Lung microvascular endothelial cell (primary cell): ENCODE results near the gene PTH1R. TPM values are rescaled to one million over a fixed set of nuclear protein-coding genes. Genes with fewer than 3 reads are reported as not detected.
A peak's percentile ranks its signal among the peaks of the same experiment; 100 is the strongest.

Experiments used
- DNase-seq, 2 donors: peaks; one replicate each; pipeline versions ENCODE4 v3.0.0 to v3.0.0-alpha.2; 2010; ENCODE audit warnings: low read depth in 2 of 2
- total RNA-seq: library from RNA; depleted of rRNA; stranded (reverse); fragments of >200 nt; gene quantifications from 2 replicates; pipeline ENCODE4 v1.2.1, GENCODE V29; 2014

PTH1R gene
- total RNA-seq, 1 donor from 2014 or later = under 0.01 TPM

DNA sequence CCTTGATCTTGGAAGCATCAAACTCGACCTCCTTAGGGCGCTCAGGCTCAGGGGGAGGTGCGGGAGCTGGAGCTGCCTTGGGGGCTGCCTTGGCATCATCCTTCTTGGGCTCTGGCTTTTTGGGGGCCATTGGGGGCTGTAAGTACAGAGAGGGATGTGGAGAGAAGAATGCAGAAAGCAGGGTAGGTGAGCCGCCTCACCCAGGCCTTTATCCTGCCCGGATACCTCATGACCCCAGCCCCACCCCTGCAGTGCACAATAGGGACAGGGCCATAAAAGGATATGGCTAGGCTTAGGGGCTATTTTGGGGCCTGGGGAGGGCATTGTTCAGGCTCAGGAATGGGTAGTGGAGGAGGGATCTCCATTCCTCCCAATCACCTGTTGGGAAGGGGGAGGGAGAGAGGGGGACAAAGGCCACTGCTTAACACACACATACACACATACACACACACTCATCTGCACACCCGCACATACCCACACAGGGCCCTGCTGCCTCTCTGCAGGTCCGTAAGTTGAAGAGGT is 14.2 kb upstream of the PTH1R start, which contains the start of gene MYL3:
TSS of gene MYL3 (minus strand) at position 184 of the 522 bp plus-strand sequence. CDS start at position 130, 54 bp downstream.
- DNase-seq = no peak

DNA sequence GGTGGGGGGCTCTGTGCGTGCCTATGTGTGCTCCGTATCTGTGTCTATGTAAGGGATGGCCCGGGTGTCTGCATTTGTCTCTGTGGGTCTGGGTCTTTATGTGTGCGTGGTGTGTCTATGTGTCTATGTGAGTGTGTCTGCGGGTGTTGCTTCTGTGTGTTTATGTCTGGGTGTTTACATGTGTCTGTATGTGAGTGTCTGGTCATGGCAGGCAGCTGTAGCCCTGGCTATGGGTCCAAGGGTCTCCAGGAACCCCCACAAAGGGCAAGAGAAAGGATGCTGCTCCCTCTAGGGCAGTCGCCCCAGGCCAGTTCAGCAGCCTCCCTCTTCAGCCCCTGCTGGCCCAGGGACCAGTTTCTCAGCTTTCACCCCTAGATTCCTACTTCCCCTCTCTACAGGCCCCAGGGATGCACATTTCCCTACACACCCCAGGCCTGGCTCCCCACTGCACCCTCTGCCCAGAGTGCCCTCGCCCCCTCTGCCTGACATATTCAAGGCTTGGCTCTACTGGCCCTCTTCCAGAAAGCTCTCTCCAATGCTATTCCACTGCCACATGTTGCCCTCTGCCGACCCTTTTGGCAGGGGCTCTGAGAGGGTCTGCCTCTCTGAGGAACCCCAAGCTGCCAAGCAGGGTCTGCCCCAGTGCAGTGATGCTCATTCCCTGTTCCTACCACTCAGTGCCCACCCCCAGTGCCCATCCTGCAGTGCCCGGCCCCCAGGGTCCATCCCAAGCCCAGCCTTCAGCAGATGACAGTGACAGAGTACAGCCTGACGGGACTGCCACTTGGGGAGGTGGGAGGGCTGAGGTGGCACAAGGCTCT is 13.2 kb upstream of the PTH1R start:
- no peak for DNase-seq

GRCh38 chr3:46865031-46865507 is 12.5 kb upstream of the PTH1R start:
- DNase-seq = no peak

GRCh38 chr3:46865546-46865945 is 12.0 kb upstream of the PTH1R start:
- DNase-seq = no peak

- no peak for DNase-seq
These were observed 11.4 kb upstream of the PTH1R start for GRCh38 chr3:46866032-46866595.

DNA sequence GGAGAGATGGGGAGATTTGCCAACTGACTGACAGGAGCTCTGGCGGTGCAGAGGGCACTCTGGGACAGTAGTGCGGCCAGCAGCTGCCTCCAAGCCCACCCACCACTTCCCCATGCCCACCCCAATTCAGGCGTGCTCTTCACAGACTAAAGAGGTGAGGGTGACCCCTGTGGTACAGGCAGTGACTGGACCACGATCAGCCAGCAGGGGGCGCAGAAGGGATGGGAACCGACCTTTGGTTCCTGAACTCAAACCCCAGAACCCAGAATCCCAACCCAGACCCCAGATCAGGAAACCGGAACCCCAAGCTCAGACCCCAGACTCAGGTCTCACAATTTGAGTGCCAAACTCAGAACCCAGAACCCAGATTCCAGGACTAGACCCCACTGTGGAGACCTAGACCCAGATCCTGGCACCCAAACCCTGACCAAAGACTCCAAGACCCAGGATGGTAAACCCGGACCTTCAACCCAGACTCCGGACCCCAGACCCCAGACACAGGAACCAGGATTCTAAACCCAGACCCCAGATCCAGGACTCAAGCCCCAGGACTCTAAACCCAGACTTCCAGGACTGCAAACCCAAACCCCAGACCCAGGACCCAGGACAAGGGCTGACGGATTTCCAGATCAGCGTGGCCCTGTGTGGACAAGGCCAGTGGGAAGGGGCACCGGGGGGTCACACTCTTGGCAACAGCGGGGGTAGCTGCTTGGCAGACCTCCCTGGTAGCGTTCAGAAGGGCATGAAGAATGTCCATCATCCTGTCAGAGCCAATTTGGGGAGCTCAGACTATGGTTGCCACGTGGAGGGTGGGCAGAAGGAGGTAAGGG is 10.6 kb upstream of the PTH1R start:
- DNase-seq = peak; percentile 44 to 63

- DNase-seq = peak; percentile 18 to 61
These were observed 10.0 kb upstream of the PTH1R start for GRCh38 chr3:46867550-46867898.

DNA sequence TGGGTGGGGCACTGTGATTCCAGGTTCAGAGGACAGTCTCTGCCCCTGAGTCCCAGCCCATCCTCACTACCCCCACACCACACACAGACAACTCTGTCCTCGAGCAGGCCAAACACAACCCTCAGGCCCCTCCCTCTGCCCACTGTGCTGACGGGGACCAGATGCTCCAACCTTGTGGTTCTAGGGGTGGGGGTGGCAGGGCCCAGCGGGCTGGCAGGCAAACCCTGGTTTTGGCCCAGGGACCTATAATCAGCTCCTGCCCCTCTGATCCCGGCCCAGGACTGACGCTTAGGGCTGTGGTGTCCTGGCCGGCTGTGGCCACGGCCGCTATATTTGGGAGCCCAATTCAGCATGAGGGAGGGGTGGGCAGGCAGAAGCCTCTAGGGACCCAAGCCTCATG is 9.2 kb upstream of the PTH1R start:
- no peak for DNase-seq

DNA sequence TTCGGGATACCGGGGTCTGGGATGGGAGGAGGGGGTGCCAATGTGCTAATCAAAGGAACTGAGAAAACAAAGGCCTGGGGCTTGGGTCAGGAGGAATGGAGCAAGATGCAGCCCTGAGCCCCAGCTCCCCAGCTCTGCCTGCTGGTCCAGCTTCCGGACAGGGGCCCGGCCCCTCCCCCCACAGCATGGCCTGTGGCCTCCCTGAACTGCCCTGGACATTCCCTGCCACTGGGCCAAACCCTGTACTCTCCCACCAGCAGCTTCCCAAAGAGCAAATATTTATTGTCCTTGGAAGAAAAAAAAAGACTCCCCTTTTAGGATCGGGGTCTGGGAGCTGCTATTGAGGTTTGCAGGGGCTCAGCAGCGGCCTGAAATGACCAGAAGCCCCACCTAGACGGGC is 8.6 kb upstream of the PTH1R start:
- DNase-seq = no peak

DNA sequence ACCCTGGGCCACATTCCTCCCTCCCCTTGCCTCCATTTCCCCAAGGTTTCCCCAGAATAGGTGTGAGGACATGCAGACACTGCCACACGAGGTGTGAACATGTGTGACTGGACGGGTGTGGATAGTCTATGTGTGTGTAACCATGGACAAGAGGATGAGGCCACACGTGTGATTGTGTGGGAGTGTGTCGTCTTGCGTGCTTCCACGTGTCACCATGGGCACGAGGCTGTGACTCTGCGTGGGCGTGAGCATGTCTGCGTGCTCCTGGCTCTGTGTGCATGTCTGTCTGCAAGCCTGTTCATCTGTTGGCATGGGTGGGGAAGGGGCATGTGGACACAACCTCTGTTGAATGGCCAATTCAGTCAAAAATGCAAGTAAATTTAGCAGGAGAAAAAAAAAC is 8.1 kb upstream of the PTH1R start:
- no peak for DNase-seq

- DNase-seq = no peak
These were observed 6.9 kb upstream of the PTH1R start for GRCh38 chr3:46870651-46871050.

DNA sequence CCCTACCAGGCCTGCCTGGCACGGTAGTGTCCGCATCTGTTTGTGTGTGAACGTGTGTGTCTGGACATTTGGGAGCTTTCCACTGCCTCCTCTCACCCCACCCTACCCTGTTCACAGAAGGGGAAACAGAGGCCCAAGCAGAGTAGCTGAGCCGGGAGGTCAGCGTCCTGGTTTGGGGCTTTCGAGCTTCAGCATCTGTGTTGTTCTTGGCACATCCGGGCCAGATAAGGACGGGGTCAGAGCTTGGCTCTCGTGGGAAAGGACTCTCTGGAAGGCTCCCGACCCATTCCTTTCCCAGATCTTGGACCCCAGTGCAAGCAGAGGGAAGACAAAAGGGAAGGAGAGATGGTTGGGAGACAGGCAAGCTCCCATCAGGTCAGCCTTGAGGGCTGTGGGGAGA is 6.3 kb upstream of the PTH1R start:
- peak; percentile 8 to 23 for DNase-seq

DNA sequence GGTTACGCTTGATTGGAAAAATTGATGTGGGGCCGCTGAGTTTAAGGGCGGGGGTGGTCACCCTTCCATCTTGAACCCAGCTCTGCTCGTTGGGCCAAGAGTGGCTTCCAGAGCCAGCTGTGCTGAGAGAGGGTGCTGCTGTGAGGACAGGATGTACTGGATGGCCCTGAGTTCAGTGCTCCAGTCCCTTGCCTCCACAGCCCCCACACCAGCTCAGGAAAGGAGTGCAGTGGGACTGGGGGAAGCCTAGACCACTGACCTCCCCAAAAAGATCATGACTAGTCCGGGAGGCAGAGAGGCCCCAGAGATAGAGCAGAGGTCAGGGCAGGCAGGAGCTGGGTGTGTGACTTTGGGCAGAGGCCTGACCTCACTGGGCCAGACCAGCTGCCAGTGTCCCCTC is 4.0 kb upstream of the PTH1R start:
- no peak for DNase-seq

GRCh38 chr3:46874430-46874829 is 3.1 kb upstream of the PTH1R start:
- no peak for DNase-seq

DNA sequence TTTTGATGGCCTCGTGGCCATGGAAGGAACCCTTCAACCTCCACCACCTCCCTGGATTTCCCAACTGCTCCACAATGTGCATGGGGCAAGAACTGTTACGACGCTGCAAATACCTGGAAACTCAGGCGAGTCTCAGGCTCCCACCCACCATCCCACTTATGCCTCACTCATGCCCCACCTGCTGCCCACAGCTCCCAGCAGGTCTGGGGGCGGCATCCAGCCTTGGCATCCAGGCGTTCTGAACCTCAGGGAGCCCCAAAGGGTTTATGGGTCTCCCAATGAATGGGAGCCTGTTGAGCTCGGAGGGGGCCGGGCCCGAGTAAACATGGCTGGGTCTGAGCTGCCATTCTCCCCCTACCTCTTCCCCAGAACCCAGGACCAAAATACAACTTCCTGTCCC is 2.0 kb upstream of the PTH1R start:
- no peak for DNase-seq

DNA sequence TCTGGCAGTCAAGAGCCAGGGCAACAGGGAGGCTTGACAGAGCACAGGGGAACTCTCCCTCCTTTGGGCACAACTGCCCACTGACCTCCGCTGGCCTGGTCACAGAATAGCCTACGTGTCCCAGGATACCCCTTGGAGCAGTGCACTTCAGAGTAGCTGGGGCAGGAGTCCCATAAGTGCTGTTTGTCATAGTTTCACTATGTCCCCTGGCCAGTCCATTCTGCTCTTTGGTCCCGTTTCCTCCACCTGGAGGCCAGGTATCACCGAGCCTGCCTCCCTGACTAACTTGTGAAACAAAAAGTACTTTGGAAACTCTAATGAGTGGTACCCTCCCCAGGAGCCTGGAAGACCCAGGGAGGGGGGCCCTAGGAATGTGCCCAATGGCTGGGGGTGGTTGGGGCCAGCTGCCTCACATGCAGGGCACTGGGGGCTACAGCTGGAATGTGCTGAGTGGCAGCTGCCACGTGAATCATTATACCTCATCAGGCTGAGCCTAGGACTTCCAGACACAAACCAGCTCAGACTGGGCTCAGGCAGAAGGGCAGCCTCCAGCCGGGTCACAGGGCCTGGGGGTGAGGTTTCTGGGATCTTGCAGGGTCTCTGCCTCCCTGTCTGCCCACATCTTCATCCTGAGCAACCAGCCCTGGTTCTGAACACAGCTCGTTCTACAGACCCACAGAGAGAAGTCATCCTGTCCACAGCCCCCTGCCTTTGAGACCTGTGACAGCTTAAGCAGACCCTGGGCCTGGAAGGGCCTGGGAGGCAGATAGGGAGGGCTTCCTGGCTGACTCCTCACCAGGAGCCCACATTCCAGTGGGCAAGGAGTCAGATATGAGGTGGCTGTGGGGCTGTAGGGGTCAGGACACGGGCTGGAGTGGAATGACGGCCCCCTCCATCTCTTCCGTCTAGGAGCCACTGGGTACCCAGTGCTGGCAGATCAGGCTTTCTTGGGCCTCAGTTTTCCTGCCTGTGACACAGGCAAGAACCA is 914 bp upstream of the PTH1R start:
- DNase-seq = no peak

DNA sequence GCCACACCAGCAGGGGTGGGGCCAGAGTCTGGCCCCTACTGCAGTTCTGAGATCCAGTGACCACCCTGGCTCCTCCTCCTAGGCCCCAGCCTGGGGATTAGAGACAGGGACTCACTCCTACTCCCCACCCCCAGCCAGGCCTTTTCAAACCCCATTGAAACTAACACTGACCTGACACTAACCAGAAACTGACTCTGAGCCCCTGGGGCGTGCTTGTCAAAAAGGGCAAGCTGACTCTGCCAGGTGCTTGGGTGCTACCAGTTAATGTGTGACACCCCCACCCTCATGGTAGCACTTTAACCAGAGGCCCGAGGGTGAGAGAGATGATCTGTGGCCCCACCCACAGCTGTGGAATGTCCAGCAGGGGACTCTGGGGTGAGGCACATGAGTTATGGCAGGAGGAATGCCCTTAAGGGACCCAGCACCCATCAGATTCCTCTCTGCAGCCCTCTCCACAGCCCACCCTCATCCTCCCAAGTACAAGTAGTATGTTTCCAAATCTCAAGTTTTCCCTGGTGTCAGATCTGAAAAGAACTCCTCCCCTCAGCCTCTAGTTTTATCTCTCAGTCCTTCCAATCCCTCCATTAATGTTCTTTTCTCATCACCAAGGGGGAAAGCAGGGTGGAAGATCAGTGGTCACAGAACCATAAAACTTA is 1.4 kb downstream of the PTH1R start:
- DNase-seq = no peak

DNA sequence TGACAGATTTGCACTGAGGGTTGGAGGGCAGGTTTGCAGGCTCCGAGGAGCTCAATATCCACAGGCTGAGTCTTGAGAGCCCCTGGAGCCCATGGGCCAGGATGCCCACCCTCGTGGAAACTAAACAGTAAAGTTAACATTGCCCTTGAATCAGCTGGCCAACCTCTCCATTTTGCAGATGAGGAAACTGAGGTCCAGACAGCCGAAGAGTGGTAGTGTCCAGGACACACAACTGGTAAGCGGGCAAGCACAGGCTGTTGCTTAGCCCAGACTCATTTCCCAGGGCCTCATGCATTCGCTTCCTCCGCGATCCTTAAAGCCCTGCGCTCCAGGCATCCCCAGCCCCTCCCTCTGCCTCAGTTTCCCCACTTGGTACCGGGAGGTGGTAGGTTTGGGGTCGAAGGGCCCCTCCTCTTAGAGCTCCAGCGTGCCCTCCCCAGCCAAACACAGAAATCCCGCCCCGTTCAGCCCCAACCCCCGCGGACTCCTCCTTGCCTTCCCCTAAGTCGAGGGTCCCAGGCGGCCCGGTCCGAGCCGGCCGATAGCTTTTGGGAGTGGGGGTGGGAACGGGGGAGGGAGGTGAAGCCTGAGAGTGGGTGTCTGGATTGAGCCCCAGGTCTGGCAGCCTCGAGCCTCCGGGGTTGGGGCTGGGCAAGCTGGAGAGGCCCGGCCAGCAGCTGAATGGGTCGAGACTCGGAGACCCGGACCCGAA is 3.5 kb downstream of the PTH1R start:
- DNase-seq = no peak

DNA sequence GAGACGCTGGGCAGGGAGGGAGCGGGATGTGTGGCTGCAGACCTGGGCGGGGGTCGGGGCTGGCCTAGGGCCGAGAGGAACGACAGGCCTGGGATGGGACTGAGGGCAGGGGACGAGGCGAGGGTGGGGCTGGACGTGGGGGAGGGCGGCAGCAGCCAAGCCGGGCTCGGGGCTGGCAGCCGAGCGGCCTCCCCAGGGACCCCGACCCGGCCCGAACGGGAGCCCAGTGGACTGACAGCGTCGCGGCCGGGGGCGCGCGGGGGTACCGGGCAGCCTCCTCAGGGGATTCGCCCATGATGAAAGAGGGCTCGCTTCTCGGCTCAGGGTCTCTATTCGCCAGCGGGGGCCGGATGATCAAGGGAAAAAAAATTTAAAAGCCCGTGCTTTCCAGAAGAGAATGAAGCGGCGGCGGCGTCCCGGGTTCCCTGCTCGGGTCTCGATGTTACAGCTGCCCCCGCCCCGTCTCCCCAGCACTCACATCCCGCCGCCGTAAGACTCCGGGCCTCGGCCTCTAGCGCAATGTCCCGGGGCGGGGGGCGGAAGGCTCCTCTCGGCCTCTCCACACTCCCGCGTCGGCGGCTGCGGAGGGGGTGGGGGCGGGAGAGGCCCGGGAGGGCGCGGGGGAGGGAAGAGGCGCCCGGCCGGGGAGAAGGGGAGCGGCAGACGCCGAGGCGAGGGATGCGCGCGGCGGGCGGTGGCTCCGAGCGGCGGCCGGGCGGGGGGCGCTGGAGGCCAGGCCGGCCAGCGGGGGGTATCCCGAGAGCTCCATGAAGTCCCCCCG is 4.3 kb downstream of the PTH1R start:
- DNase-seq = no peak
